Transverse colon (tissue), 4 donors: Measurements from ENCODE around the gene UBFD1. TPM values are rescaled to one million over a fixed set of nuclear protein-coding genes. Genes with fewer than 3 reads are reported as not detected.
A peak's percentile ranks its signal among the peaks of the same experiment; 100 is the strongest.

Experiments
- DNase-seq: peaks from one replicate; pipeline ENCODE4 v3.0.0-alpha.2; 2019
- H3K27ac ChIP-seq, 4 donors: fragments of 200-600 bp; sonication (generic); 2 replicates each; pipeline ENCODE4 v1.5.1; 2016 to 2018; ENCODE audit warnings: inconsistent platforms in 4 of 4
- H3K27me3 ChIP-seq: fragments of 200-600 bp; sonication (generic); 2 replicates; pipeline ENCODE4 v1.5.1; 2017; ENCODE audit warnings: inconsistent platforms
- H3K36me3 ChIP-seq, 4 donors: fragments of 200-600 bp; sonication (generic); 2 replicates each; pipeline ENCODE4 v1.5.1; 2017 to 2019; ENCODE audit warnings: inconsistent platforms in 4 of 4
- H3K4me1 ChIP-seq, 4 donors: fragments of 200-600 bp; sonication (generic); 2 replicates each; pipeline ENCODE4 v1.5.1; 2017 to 2020; ENCODE audit warnings: inconsistent platforms in 4 of 4
- H3K4me3 ChIP-seq, 4 donors: fragments of 200-600 bp; sonication (generic); 1 replicate in 1 of 4; 2 replicates in 3 of 4; pipeline versions ENCODE4 v1.5.1 to v1.6.1; 2017 to 2019; ENCODE audit warnings: inconsistent platforms in 4 of 4
- H3K9me3 ChIP-seq, 2 donors: fragments of 200-600 bp; sonication (generic); 2 replicates each; pipeline ENCODE4 v1.5.1; 2017 to 2019; ENCODE audit warnings: inconsistent platforms in 2 of 2
- CTCF ChIP-seq, 5 experiments: fragments of 200-600 bp in 3 of 5; fragments of 450-650 bp in 2 of 5; sonication (generic) in 3 of 5; IDR thresholded peaks; 1 replicate in 2 of 5; 2 replicates in 3 of 5; pipeline ENCODE4 v1.5.1; 2016 to 2017; ENCODE audit warnings: antibody characterized with exemption in 5 of 5, inconsistent platforms in 3 of 5, mild to moderate bottlenecking in 2 of 5, moderate library complexity in 1 of 5
- EP300 ChIP-seq: sonication (generic); formaldehyde crosslinking; IDR thresholded peaks from one replicate; pipeline ENCODE4 v1.6.1; 2017; ENCODE audit warnings: antibody characterized with exemption, low read depth
- POLR2A ChIP-seq: fragments of 450-650 bp; IDR thresholded peaks from one replicate; pipeline ENCODE4 v1.6.1; 2016; ENCODE audit warnings: antibody characterized with exemption, mild to moderate bottlenecking, moderate library complexity
- POLR2AphosphoS5 ChIP-seq, 3 donors: sonication (generic); formaldehyde crosslinking; IDR thresholded peaks; one replicate each; pipeline ENCODE4 v1.6.1; 2016; ENCODE audit warnings: antibody characterized with exemption in 3 of 3
- WGBS, 2 donors: methylation state at CpG; one replicate each; pipeline ENCODE4 v1.1.5; 2018; ENCODE audit warnings: low coverage in 1 of 2; 5-methylcytosine and 5-hydroxymethylcytosine counted together
- in situ Hi-C, 4 donors: fragments of 200-750 bp; cut with MboI; loops; one replicate each; pipeline versions ENCODE4 v1.15.0 to v1.15.1; 2017; ENCODE audit warnings: low sequenced_read_pairs in 3 of 4, low pct_ligation_motif_present in 1 of 4, low pct_unique_long_range_greater_than_20kb in 1 of 4
- intact Hi-C: fragments of 100-400 bp; cut with DNase I; formaldehyde crosslinking; loops from one replicate; pipeline ENCODE4 v1.15.1; 2023; ENCODE audit warnings: low total_unique reads
- total RNA-seq, 4 donors: library from RNA; depleted of rRNA; stranded (reverse); fragments of >200 nt; gene quantifications; one replicate each; pipeline ENCODE4 v1.1.0, GENCODE V29; 2016

Gene UBFD1
- total RNA-seq, 4 donors from 2014 or later, result 34.3 to 186 (median 80.6) TPM

GRCh38 chr16:23518435-23518891 lies 39.1 kb upstream of the UBFD1 start:
- H3K9me3 ChIP-seq, result no peaks in the 10 kb centered on the region
- intact Hi-C loops, result no loop called here
- TF ChIP-seq EP300 (no peak), CTCF (IDR thresholded peaks at IDR 0.05) (no peak), POLR2A (no peak), POLR2AphosphoS5 (IDR thresholded peaks at IDR 0.05) (no peak)
- no peak overlapping the region for H3K4me3 ChIP-seq
- H3K27ac ChIP-seq, result peak overlapping the region in 2 of 4 donors; percentile 17 to 22
- 65 to 68% methylated on average over 2 to 3 of the region's 3 CpGs for WGBS, 2 donors
- peaks cover 0 to 7% (median 0%) of the 10 kb centered on the region in 4 donors for H3K36me3 ChIP-seq
- in situ Hi-C loops, result no loop called here
- peaks cover 0 to 4% (median 1%) of the 10 kb centered on the region in 4 donors for H3K4me1 ChIP-seq
- DNase-seq, result no peak
- H3K27me3 ChIP-seq, result no peaks in the 10 kb centered on the region

- 96 to 100% methylated on average over 1 to 5 of the region's 5 CpGs for WGBS, 2 donors
- peaks cover 0 to 13% (median 0%) of the 10 kb centered on the region in 4 donors for H3K36me3 ChIP-seq
Measured at GRCh38 chr16:23519282-23519681, 38.2 kb upstream of the UBFD1 start.

GRCh38 chr16:23520500-23520899 lies 37.0 kb upstream of the UBFD1 start:
- peak overlapping the region in 1 of 4 donors; percentile 28 for H3K27ac ChIP-seq
- H3K36me3 ChIP-seq, result peaks cover 0 to 13% (median 0%) of the 10 kb centered on the region in 4 donors
- in situ Hi-C loops, result no loop called here
- TF ChIP-seq POLR2AphosphoS5 (IDR thresholded peaks at IDR 0.05) (no peak), EP300 (no peak), CTCF (IDR thresholded peaks at IDR 0.05) (no peak), POLR2A (no peak)
- 85 to 86% methylated on average over 4 of the region's 4 CpGs for WGBS, 2 donors
- intact Hi-C loops, result no loop called here
- H3K27me3 ChIP-seq, result no peaks in the 10 kb centered on the region
- no peaks in the 10 kb centered on the region for H3K9me3 ChIP-seq
- no peak overlapping the region for H3K4me3 ChIP-seq
- DNase-seq, result no peak
- H3K4me1 ChIP-seq, result peaks cover 0 to 4% (median 1%) of the 10 kb centered on the region in 4 donors

More at GRCh38 chr16:23519282-23519681, 38.2 kb upstream of the UBFD1 start:
- Histone ChIP-seq H3K4me1 (peaks cover 0 to 4% (median 1%) of the 10 kb centered on the region in 4 donors), H3K27me3 (no peaks in the 10 kb centered on the region), H3K9me3 (no peaks in the 10 kb centered on the region), H3K27ac (no peak overlapping the region), H3K4me3 (no peak overlapping the region)
- in situ Hi-C loops, result no loop called here
- TF ChIP-seq POLR2AphosphoS5 (IDR thresholded peaks at IDR 0.05), result no peak
- TF ChIP-seq CTCF (IDR thresholded peaks at IDR 0.05), result no peak
- TF ChIP-seq POLR2A, result no peak
- no peak for TF ChIP-seq EP300
- intact Hi-C loops, result no loop called here
- DNase-seq, result no peak

- no peak overlapping the region for H3K4me3 ChIP-seq
- in situ Hi-C loops, result no loop called here
- DNase-seq, result no peak
- peaks cover 0 to 4% (median 1%) of the 10 kb centered on the region in 4 donors for H3K4me1 ChIP-seq
- peaks cover 0 to 13% (median 0%) of the 10 kb centered on the region in 4 donors for H3K36me3 ChIP-seq
- H3K27ac ChIP-seq, result peak overlapping the region in 1 of 4 donors; percentile 28
- intact Hi-C loops, result no loop called here
- TF ChIP-seq EP300 (no peak), POLR2A (no peak), POLR2AphosphoS5 (IDR thresholded peaks at IDR 0.05) (no peak), CTCF (IDR thresholded peaks at IDR 0.05) (no peak)
- no peaks in the 10 kb centered on the region for H3K9me3 ChIP-seq
- WGBS, 2 donors, result 81 to 84% methylated on average over 3 to 4 of the region's 4 CpGs
- no peaks in the 10 kb centered on the region for H3K27me3 ChIP-seq
Measured at GRCh38 chr16:23521037-23521743, 36.3 kb upstream of the UBFD1 start.
